Measurements from ENCODE around the gene KMT2D. TPM values are rescaled to one million over a fixed set of nuclear protein-coding genes. Genes with fewer than 3 reads are reported as not detected.
A peak's percentile ranks its signal among the peaks of the same experiment; 100 is the strongest.
"Not testable (repeated sequence)": the region's sequence is repeated elsewhere in the genome, so short reads cannot be mapped to it uniquely, and the experiment has no call there.

Gene KMT2D
- total RNA-seq, 4 donors from 2014 or later = 36.0 to 99.0 (median 71.3) TPM

DNA sequence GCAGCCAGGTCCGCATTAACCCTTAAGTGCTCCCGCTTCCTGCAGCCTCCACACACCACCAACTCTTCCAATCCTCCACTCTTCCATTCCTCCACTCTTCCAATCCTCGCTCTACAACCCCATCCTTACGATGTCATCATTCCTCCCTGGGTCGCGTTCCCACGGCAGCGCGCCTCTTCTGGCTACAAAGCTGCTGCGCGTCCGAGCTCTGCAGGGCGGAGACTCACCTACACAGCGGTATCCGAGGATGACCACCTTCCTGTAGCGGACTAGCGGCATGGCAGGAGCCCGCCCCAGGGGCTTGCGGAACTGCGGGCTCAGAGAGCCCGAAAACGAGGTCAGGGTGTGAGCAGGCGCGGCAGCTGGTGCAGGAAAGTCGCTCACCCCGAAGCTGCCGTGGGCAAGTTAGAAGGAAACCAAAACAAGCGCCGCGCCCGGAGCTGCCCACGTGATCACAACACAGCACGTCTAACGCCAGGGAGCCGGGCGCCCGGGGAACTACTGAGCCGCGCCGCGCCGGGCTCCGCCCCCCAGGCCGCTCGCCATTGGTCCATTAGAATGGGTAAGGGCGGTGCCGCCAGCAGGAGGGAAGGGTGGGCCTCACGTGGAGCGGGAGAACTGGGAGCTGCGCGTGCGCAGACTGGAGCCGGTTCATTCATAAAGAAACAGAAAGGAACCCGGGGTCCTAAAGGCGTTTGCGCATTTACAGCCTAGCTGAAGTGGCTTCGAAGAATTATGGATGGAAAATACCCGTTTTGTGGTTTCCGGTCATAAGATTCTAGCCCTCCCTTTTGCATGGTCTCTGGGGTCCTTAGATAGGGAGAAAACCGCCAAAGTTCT, 9.1 kb upstream of the KMT2D start, which contains the start of gene RHEBL1:
RHEBL1 (minus strand) TSS at position 473 of the 840 bp plus-strand sequence; CDS start at position 279, 194 bp downstream.
- Histone ChIP-seq H3K9me3 (no peaks in the 10 kb centered on the region), H3K27ac (peak within 1 kb of the TSS; percentile 80 to 84 (median 82)), H3K27me3 (no peaks in the 10 kb centered on the region), H3K4me3 (peak within 1 kb of the TSS; percentile 77 to 94 (median 86)), H3K36me3 (no peaks in the 10 kb centered on the region), H3K4me1 (peaks cover 9 to 11% of the 10 kb centered on the region in 2 donors)
- ATAC-seq (peak; percentile 98 to 99), DNase-seq (peak; percentile 97 to 98)
- in situ Hi-C loops (cut with MboI; ENCODE audit: low sequenced_read_pairs in 4 of 4) (loop anchor here in 3 of 4 donors (10.0 kb wide), 3 partner anchors 45 to 165 kb away; partner anchors contain the start of gene LMBR1L (in 2 of the 3)), intact Hi-C loops (cut with DNase I; ENCODE audit: low total_unique reads) (loop anchor here (2.0 kb wide), 2 partner anchors 41 to 61 kb away; partner anchors contain the start of genes LMBR1L and TUBA1B)
- peak; percentile 17 to 26 for TF ChIP-seq POLR2A (IDR thresholded peaks at IDR 0.05)
- TF ChIP-seq, protein P1, sequence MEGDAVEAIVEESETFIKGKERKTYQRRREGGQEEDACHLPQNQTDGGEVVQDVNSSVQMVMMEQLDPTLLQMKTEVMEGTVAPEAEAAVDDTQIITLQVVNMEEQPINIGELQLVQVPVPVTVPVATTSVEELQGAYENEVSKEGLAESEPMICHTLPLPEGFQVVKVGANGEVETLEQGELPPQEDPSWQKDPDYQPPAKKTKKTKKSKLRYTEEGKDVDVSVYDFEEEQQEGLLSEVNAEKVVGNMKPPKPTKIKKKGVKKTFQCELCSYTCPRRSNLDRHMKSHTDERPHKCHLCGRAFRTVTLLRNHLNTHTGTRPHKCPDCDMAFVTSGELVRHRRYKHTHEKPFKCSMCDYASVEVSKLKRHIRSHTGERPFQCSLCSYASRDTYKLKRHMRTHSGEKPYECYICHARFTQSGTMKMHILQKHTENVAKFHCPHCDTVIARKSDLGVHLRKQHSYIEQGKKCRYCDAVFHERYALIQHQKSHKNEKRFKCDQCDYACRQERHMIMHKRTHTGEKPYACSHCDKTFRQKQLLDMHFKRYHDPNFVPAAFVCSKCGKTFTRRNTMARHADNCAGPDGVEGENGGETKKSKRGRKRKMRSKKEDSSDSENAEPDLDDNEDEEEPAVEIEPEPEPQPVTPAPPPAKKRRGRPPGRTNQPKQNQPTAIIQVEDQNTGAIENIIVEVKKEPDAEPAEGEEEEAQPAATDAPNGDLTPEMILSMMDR (IDR thresholded peaks at IDR 0.05 in 4 of 5, conservative IDR thresholded peaks at IDR 0.05 in 1 of 5) = peak in 1 of 5 experiments; percentile 9

DNA sequence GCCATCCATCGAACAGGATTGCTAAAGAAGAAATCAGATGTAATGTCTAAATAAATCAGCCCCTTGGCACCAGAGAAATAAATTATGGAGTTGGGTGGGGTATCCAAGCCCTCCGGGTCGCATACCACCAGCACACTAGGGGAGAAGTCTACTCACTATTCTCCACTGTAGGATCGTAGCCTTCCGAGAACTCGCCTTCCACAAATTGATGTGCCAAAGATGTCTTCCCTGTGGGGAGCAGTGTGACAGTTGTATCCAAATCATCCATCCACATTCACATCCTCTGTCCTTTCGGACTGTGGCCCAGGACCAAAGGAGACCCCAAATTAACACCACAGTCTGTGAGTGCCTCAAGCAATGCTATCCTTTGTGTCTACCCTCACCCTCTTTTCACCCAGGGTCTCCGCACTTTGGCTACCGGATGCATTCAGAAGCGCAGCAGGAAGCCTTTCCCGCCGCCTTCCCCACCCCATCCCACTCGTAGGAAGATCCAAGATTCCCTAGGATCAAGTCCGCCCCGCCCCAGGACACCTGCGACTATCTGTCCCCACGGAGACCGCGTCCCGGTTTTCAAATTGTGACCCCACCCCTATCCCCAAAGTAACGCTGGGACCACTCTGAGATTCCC, 8.4 kb upstream of the KMT2D start:
- TF ChIP-seq POLR2A (IDR thresholded peaks at IDR 0.05) = no peak
- TF ChIP-seq, protein P1 (IDR thresholded peaks at IDR 0.05 in 4 of 5, conservative IDR thresholded peaks at IDR 0.05 in 1 of 5) = no peak
- Histone ChIP-seq H3K27ac (peak overlapping the region; percentile 80 to 84 (median 82)), H3K27me3 (no peaks in the 10 kb centered on the region), H3K4me1 (peaks cover 9 to 11% of the 10 kb centered on the region in 2 donors), H3K36me3 (no peaks in the 10 kb centered on the region), H3K4me3 (peak overlapping the region; percentile 77 to 94 (median 86)), H3K9me3 (no peaks in the 10 kb centered on the region)
- in situ Hi-C loops (cut with MboI; ENCODE audit: low sequenced_read_pairs in 4 of 4) (loop anchor here in 2 of 4 donors (10.0 kb wide), 2 partner anchors 46 to 166 kb away; partner anchors contain the start of gene LMBR1L (in 2 of the 2)), intact Hi-C loops (cut with DNase I; ENCODE audit: low total_unique reads) (loop anchor here (2.0 kb wide), 1 partner anchor 62 kb away; the partner anchor contains the start of gene TUBA1B)
- ATAC-seq (no peak), DNase-seq (no peak)

DNA sequence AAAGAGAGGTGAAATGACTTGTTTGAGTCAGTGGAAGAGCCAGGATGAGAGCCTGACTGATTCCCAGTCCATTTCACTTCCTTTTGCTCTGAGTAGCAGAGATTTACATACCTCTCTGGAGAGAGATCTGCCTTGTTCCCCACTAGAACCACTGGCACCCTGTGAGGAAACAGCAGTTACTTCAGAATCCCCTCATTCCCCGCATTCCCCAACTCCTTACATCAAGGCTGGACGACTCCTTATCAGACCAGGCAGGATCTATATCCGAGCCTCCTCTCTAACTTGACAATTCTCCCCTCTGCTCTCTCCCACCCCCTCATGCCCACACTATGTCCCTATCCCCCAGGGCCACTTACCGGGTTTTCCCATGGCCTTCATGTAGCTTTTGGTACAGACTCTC, 5.5 kb upstream of the KMT2D start:
- H3K4me1 ChIP-seq = peaks cover 14 to 19% of the 10 kb centered on the region in 2 donors
- no peak overlapping the region for H3K4me3 ChIP-seq
- ATAC-seq (no peak), DNase-seq (no peak)
- H3K36me3 ChIP-seq = no peaks in the 10 kb centered on the region
- H3K9me3 ChIP-seq = no peaks in the 10 kb centered on the region
- intact Hi-C loops (cut with DNase I; ENCODE audit: low total_unique reads) = no loop called here
- no peaks in the 10 kb centered on the region for H3K27me3 ChIP-seq
- TF ChIP-seq, protein P1 (IDR thresholded peaks at IDR 0.05 in 4 of 5, conservative IDR thresholded peaks at IDR 0.05 in 1 of 5) = no peak
- no peak for TF ChIP-seq POLR2A (IDR thresholded peaks at IDR 0.05)
- H3K27ac ChIP-seq = no peak overlapping the region
- in situ Hi-C loops (cut with MboI; ENCODE audit: low sequenced_read_pairs in 4 of 4) = loop anchor here in 2 of 4 donors (10.0 kb wide), 2 partner anchors 49 to 169 kb away; partner anchors contain the start of gene LMBR1L (in 2 of the 2)

DNA sequence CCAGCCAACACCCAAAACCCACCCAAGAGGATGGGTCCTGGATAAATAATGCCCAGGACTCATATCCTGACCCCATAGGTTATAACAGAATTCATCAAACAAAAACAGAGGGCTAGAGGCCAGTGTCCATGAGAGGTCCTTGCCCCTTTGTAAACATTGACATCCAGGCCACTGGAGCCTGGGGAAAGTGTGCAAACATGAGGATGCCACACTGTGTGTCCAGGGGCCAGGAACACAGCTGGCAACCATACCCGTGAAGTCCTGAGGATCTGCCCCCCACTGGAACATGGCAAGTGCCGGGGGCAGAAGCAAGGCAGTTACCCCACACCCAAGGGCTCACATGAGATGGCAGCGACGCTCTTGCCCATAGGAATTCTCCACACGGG, 4.2 kb upstream of the KMT2D start:
- Histone ChIP-seq H3K4me3 (no peak overlapping the region), H3K9me3 (no peaks in the 10 kb centered on the region), H3K27ac (no peak overlapping the region), H3K36me3 (no peaks in the 10 kb centered on the region), H3K4me1 (peaks cover 10 to 15% of the 10 kb centered on the region in 2 donors), H3K27me3 (no peaks in the 10 kb centered on the region)
- intact Hi-C loops (cut with DNase I; ENCODE audit: low total_unique reads) = loop anchor here (5.0 kb wide), 1 partner anchor 347 kb away; the partner anchor contains the start of gene CCNT1
- TF ChIP-seq, protein P1 (IDR thresholded peaks at IDR 0.05 in 4 of 5, conservative IDR thresholded peaks at IDR 0.05 in 1 of 5) = no peak
- TF ChIP-seq POLR2A (IDR thresholded peaks at IDR 0.05) = no peak
- in situ Hi-C loops (cut with MboI; ENCODE audit: low sequenced_read_pairs in 4 of 4) = loop anchor here in 2 of 4 donors (10.0 kb wide), 2 partner anchors 50 to 170 kb away; partner anchors contain the start of gene LMBR1L (in 2 of the 2)
- ATAC-seq = no peak
- no peak for DNase-seq

DNA sequence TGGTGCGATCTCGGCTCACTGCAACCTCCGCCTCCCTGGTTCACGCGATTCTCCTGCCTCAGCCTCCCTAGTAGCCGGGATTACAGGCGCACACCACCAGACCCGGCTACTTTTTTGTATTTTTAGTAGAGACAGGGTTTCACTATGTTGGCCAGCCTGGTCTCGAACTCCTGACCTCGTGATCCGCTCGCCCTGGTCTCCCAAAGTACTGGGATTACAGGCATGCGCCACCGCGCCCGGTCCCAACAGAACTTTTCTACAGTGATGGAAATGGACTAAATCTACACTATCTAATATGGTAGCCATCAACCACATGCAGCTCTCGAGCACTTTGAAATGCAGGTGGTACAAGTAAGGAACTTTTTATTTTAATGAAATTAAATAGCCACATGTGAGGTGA, 1.3 kb upstream of the KMT2D start:
- ATAC-seq, H3K4me3 ChIP-seq, H3K9me3 ChIP-seq, H3K27me3 ChIP-seq, H3K36me3 ChIP-seq, DNase-seq: not testable (repeated sequence)
- peak overlapping the region in 3 of 4 donors; percentile 97 to 100 (median 100) for H3K27ac ChIP-seq
- intact Hi-C loops (cut with DNase I; ENCODE audit: low total_unique reads) (loop anchor here (2.0 to 5.0 kb wide), 4 partner anchors 49 to 345 kb away; partner anchors contain the start of genes CCNT1, LMBR1L and TUBA1B), in situ Hi-C loops (cut with MboI; ENCODE audit: low sequenced_read_pairs in 4 of 4) (loop anchor here in 2 of 4 donors (10.0 kb wide), 2 partner anchors 53 to 173 kb away; partner anchors contain the start of gene LMBR1L (in 2 of the 2))
- H3K4me1 ChIP-seq = peaks cover 26 to 31% of the 10 kb centered on the region in 2 donors
